Measurements from ENCODE around the gene ZCCHC8.
"Not testable (repeated sequence)": the region's sequence is repeated elsewhere in the genome, so short reads cannot be mapped to it uniquely, and the experiment has no call there.

ZCCHC8 gene

GRCh38 chr12:122499991-122500684 lies 594 bp downstream of the ZCCHC8 start:
- Mint-ChIP-seq H3K27ac (peak overlapping the region; percentile 99), H3K9me3 (no peaks in the 10 kb centered on the region), H3K4me3 (peak overlapping the region; percentile 97), H3K4me1 (ENCODE audit: low read depth) (peaks cover 38% of the 10 kb centered on the region), H3K36me3 (ENCODE audit: low read depth) (peaks cover 81% of the 10 kb centered on the region), H3K27me3 (no peaks in the 10 kb centered on the region)
- peak; percentile 72 for DNase-seq

- no peak for DNase-seq
- peaks cover 32% of the 10 kb centered on the region for H3K4me1 Mint-ChIP-seq (ENCODE audit: low read depth)
- H3K9me3 Mint-ChIP-seq: no peaks in the 10 kb centered on the region
- no peaks in the 10 kb centered on the region for H3K27me3 Mint-ChIP-seq
- peaks cover 79% of the 10 kb centered on the region for H3K36me3 Mint-ChIP-seq (ENCODE audit: low read depth)
- H3K27ac Mint-ChIP-seq: peak overlapping the region; percentile 5
- H3K4me3 Mint-ChIP-seq: no peak overlapping the region
Measured at GRCh38 chr12:122495258-122495657, 5.5 kb downstream of the ZCCHC8 start.

- H3K4me1 Mint-ChIP-seq (ENCODE audit: low read depth): peaks cover 23% of the 10 kb centered on the region
- H3K4me3 Mint-ChIP-seq, H3K27me3 Mint-ChIP-seq, H3K27ac Mint-ChIP-seq, H3K9me3 Mint-ChIP-seq, DNase-seq: not testable (repeated sequence)
- H3K36me3 Mint-ChIP-seq (ENCODE audit: low read depth): peaks cover 79% of the 10 kb centered on the region
Measured at GRCh38 chr12:122493222-122493621, 7.5 kb downstream of the ZCCHC8 start.

- Mint-ChIP-seq H3K27me3 (no peaks in the 10 kb centered on the region), H3K36me3 (ENCODE audit: low read depth) (peaks cover 82% of the 10 kb centered on the region), H3K9me3 (no peaks in the 10 kb centered on the region), H3K4me3 (no peak overlapping the region), H3K27ac (peak overlapping the region; percentile 3), H3K4me1 (ENCODE audit: low read depth) (peaks cover 17% of the 10 kb centered on the region)
- DNase-seq: no peak
Measured at GRCh38 chr12:122491991-122492390, 8.7 kb downstream of the ZCCHC8 start.

- peak overlapping the region; percentile 1 for H3K27ac Mint-ChIP-seq
- no peak overlapping the region for H3K4me3 Mint-ChIP-seq
- no peak for DNase-seq
- H3K9me3 Mint-ChIP-seq: no peaks in the 10 kb centered on the region
- peaks cover 8% of the 10 kb centered on the region for H3K4me1 Mint-ChIP-seq (ENCODE audit: low read depth)
- H3K36me3 Mint-ChIP-seq (ENCODE audit: low read depth): peaks cover 91% of the 10 kb centered on the region
- no peaks in the 10 kb centered on the region for H3K27me3 Mint-ChIP-seq
Measured at GRCh38 chr12:122489038-122489437, 11.7 kb downstream of the ZCCHC8 start.

- Mint-ChIP-seq H3K4me1 (ENCODE audit: low read depth) (peaks cover 16% of the 10 kb centered on the region), H3K36me3 (ENCODE audit: low read depth) (peaks cover 94% of the 10 kb centered on the region)
- H3K4me3 Mint-ChIP-seq, H3K9me3 Mint-ChIP-seq, H3K27me3 Mint-ChIP-seq, H3K27ac Mint-ChIP-seq: not testable (repeated sequence)
- DNase-seq: peak; percentile 20
Measured at GRCh38 chr12:122487807-122488206, 12.9 kb downstream of the ZCCHC8 start.

- no peaks in the 10 kb centered on the region for H3K9me3 Mint-ChIP-seq
- peaks cover 17% of the 10 kb centered on the region for H3K4me1 Mint-ChIP-seq (ENCODE audit: low read depth)
- DNase-seq: peak; percentile 18
- H3K27ac Mint-ChIP-seq: peak overlapping the region; percentile 13
- peaks cover 91% of the 10 kb centered on the region for H3K36me3 Mint-ChIP-seq (ENCODE audit: low read depth)
- no peaks in the 10 kb centered on the region for H3K27me3 Mint-ChIP-seq
- H3K4me3 Mint-ChIP-seq: no peak overlapping the region
Measured at GRCh38 chr12:122486805-122487426, 13.8 kb downstream of the ZCCHC8 start.

GRCh38 chr12:122486360-122486759 lies 14.4 kb downstream of the ZCCHC8 start:
- not testable (repeated sequence) for H3K27ac Mint-ChIP-seq, DNase-seq, H3K4me3 Mint-ChIP-seq, H3K9me3 Mint-ChIP-seq, H3K27me3 Mint-ChIP-seq
- Mint-ChIP-seq H3K4me1 (ENCODE audit: low read depth) (peaks cover 14% of the 10 kb centered on the region), H3K36me3 (ENCODE audit: low read depth) (peaks cover 91% of the 10 kb centered on the region)

GRCh38 chr12:122484385-122484784 lies 16.3 kb downstream of the ZCCHC8 start:
- peaks cover 11% of the 10 kb centered on the region for H3K4me1 Mint-ChIP-seq (ENCODE audit: low read depth)
- peak overlapping the region; percentile 24 for H3K27ac Mint-ChIP-seq
- DNase-seq: not testable (repeated sequence)

GRCh38 chr12:122483969-122484368 lies 16.8 kb downstream of the ZCCHC8 start:
- peaks cover 11% of the 10 kb centered on the region for H3K4me1 Mint-ChIP-seq (ENCODE audit: low read depth)
- no peak overlapping the region for H3K4me3 Mint-ChIP-seq
- peaks cover 88% of the 10 kb centered on the region for H3K36me3 Mint-ChIP-seq (ENCODE audit: low read depth)
- H3K27ac Mint-ChIP-seq: peak overlapping the region; percentile 3
- DNase-seq: no peak
- no peaks in the 10 kb centered on the region for H3K27me3 Mint-ChIP-seq
- H3K9me3 Mint-ChIP-seq: no peaks in the 10 kb centered on the region

More at GRCh38 chr12:122484385-122484784, 16.3 kb downstream of the ZCCHC8 start:
- not testable (repeated sequence) for H3K27me3 Mint-ChIP-seq, H3K4me3 Mint-ChIP-seq, H3K9me3 Mint-ChIP-seq
- peaks cover 89% of the 10 kb centered on the region for H3K36me3 Mint-ChIP-seq (ENCODE audit: low read depth)

GRCh38 chr12:122481861-122482260 lies 18.9 kb downstream of the ZCCHC8 start:
- Mint-ChIP-seq H3K36me3 (ENCODE audit: low read depth) (peaks cover 88% of the 10 kb centered on the region), H3K27me3 (no peaks in the 10 kb centered on the region), H3K4me1 (ENCODE audit: low read depth) (peaks cover 11% of the 10 kb centered on the region), H3K27ac (no peak overlapping the region), H3K4me3 (no peak overlapping the region), H3K9me3 (no peaks in the 10 kb centered on the region)
- DNase-seq: no peak

- no peak for DNase-seq
- Mint-ChIP-seq H3K27ac (no peak overlapping the region), H3K4me3 (no peak overlapping the region), H3K4me1 (ENCODE audit: low read depth) (peaks cover 12% of the 10 kb centered on the region), H3K9me3 (no peaks in the 10 kb centered on the region), H3K27me3 (no peaks in the 10 kb centered on the region), H3K36me3 (ENCODE audit: low read depth) (peaks cover 88% of the 10 kb centered on the region)
Measured at GRCh38 chr12:122480753-122481152, 20.0 kb downstream of the ZCCHC8 start.

- Mint-ChIP-seq H3K4me3 (no peak overlapping the region), H3K27ac (peak overlapping the region; percentile 78), H3K27me3 (no peaks in the 10 kb centered on the region), H3K36me3 (ENCODE audit: low read depth) (peaks cover 73% of the 10 kb centered on the region), H3K4me1 (ENCODE audit: low read depth) (peaks cover 30% of the 10 kb centered on the region), H3K9me3 (no peaks in the 10 kb centered on the region)
- DNase-seq: no peak
Measured at GRCh38 chr12:122474324-122474716, 26.4 kb downstream of the ZCCHC8 start.

GRCh38 chr12:122473543-122474323 lies 27.0 kb downstream of the ZCCHC8 start:
- Mint-ChIP-seq H3K9me3 (no peaks in the 10 kb centered on the region), H3K27ac (peak overlapping the region; percentile 66), H3K4me3 (no peak overlapping the region), H3K27me3 (no peaks in the 10 kb centered on the region), H3K4me1 (ENCODE audit: low read depth) (peaks cover 30% of the 10 kb centered on the region), H3K36me3 (ENCODE audit: low read depth) (peaks cover 68% of the 10 kb centered on the region)
- DNase-seq: peak; percentile 53

All from activated T-cell treated with anti-CD3 and anti-CD28 coated beads, Interleukin-2, amount 50 U/mL, for 24 hours (primary cell).